K562 (cell line): ENCODE data around the gene FARP1. TPM values are rescaled to one million over a fixed set of nuclear protein-coding genes. Genes with fewer than 3 reads are reported as not detected.

Experiments used
- GABPB1 ChIP-seq: sonication (generic); formaldehyde crosslinking; IDR thresholded peaks from 2 replicates; pipeline ENCODE4 v1.8.0; 2022; ENCODE audit warnings: mild to moderate bottlenecking, missing genetic modification reagents
- GTF2F1 ChIP-seq: IDR thresholded peaks from 2 replicates; pipeline ENCODE4 v1.6.1; 2011; ENCODE audit warnings: low read depth, low read length, improper control_type of control experiment
- MITF ChIP-seq: IDR thresholded peaks from 2 replicates; pipeline ENCODE4 v1.6.1; 2014; ENCODE audit warnings: antibody characterized with exemption
- NRF1 ChIP-seq, 2 experiments: fragments of 450-650 bp; IDR thresholded peaks in 1 of 2; conservative IDR thresholded peaks in 1 of 2; 2 replicates each; pipeline ENCODE4 v1.6.1; 2014; ENCODE audit warnings: mild to moderate bottlenecking in 2 of 2
- SMARCB1 ChIP-seq: IDR thresholded peaks from 2 replicates; pipeline ENCODE4 v1.6.1; 2011; ENCODE audit warnings: improper control_type of control experiment, low read depth; ENCODE audit not compliant: insufficient read length
- TRIM25 ChIP-seq: fragments of 450-650 bp; IDR thresholded peaks from 2 replicates; pipeline ENCODE4 v1.7.0; 2016; ENCODE audit warnings: borderline replicate concordance
- ZBTB17 ChIP-seq: fragments of 450-650 bp; formaldehyde crosslinking; IDR thresholded peaks from 2 replicates; pipeline ENCODE4 v1.4.0; 2020; ENCODE audit warnings: mild to moderate bottlenecking
- ZBTB40 ChIP-seq, 2 experiments: fragments of 450-650 bp in 1 of 2; sonication (generic) in 1 of 2; formaldehyde crosslinking in 1 of 2; IDR thresholded peaks; 2 replicates each; pipeline versions ENCODE4 v1.7.1 to v1.9.0; 2016 to 2022; ENCODE audit warnings: inconsistent platforms in 1 of 2, mild to moderate bottlenecking in 1 of 2, missing genetic modification reagents in 1 of 2
- ZKSCAN1 ChIP-seq: fragments of 150-350 bp; IDR thresholded peaks from 2 replicates; pipeline ENCODE4 v1.6.1; 2016; ENCODE audit warnings: low read depth, low read length
- ZNF551 ChIP-seq: fragments of 250-450 bp; sonication (Bioruptor Pico); IDR thresholded peaks from 2 replicates; pipeline ENCODE4 v1.5.0; 2021; ENCODE audit warnings: mild to moderate bottlenecking, moderate library complexity
- polyA plus RNA-seq, 8 experiments: library from polyadenylated mRNA; depleted of rRNA in 4 of 8; stranded (reverse) in 5 of 8; unstranded in 3 of 8; fragments of >200 nt; fragmentation: Nextera tagmentation in 2 of 8; fragmentation: Illumina TruSeq in 1 of 8; extraction: Ambion mirVana in 2 of 8; extraction: Trizol in 1 of 8; gene quantifications; 2 replicates each; pipeline versions ENCODE4 v1.2.1 to v1.2.3, GENCODE V29; 2011 to 2014; ENCODE audit warnings: inconsistent platforms in 1 of 8, missing spikeins in 1 of 8
- total RNA-seq, 7 experiments: library from RNA; depleted of rRNA in 6 of 7; stranded (reverse); fragments of >200 nt in 6 of 7; fragmentation: Illumina TruSeq in 2 of 7; extraction: Trizol in 2 of 7; gene quantifications; 2 replicates each; pipeline versions ENCODE4 v1.2.1 to v1.2.3, GENCODE V29; 2011 to 2021; ENCODE audit warnings: low replicate concordance in 1 of 7

FARP1 gene
- total and polyA plus RNA-seq, 9 of the 15 experiments (the other 6 are each of a cell fraction or from before 2014, with no cell fraction given) = 0.03 to 0.29 (median 0.05) TPM; not detected in 3

- no peak for TF ChIP-seq MITF
- no peak for TF ChIP-seq TRIM25
- no peak for TF ChIP-seq SMARCB1
- no peak for TF ChIP-seq NRF1 (conservative IDR thresholded peaks at IDR 0.05 in 1 of 2, IDR thresholded peaks at IDR 0.05 in 1 of 2)
- TF ChIP-seq ZNF551 (CRISPR knock-in tag) = no peak
- no peak for TF ChIP-seq ZKSCAN1
- no peak for TF ChIP-seq GABPB1 (CRISPR knock-in tag)
- TF ChIP-seq ZBTB17 (CRISPR knock-in tag) = no peak
- TF ChIP-seq ZBTB40 (IDR thresholded peaks at IDR 0.05) = no peak
- no peak for TF ChIP-seq ZBTB40 (CRISPR knock-in tag; IDR thresholded peaks at IDR 0.05)
- no peak for TF ChIP-seq GTF2F1
Measured at GRCh38 chr13:98401934-98402333, 259.0 kb downstream of the FARP1 start (continued).
